Measurements from ENCODE around the gene OR1A2. TPM values are rescaled to one million over a fixed set of nuclear protein-coding genes. Genes with fewer than 3 reads are reported as not detected.

Gene OR1A2
- total and polyA plus RNA-seq, 2 of the 8 experiments (the other 6 are each of a cell fraction or from before 2014, with no cell fraction given), result not detected

- Histone ChIP-seq H3K4ac (replicated peaks; ENCODE audit: insufficient read length, low read depth, low read length) (no peak overlapping the region), H4K8ac (ENCODE audit: extremely low read depth, insufficient read depth, low read length) (no peak overlapping the region), H4K20me1 (replicated peaks in 1 of 2; ENCODE audit: control insufficient read depth in 1 of 2, insufficient read depth in 2 of 2, low read length in 2 of 2) (no peaks in the 10 kb centered on the region), H3K23me2 (ENCODE audit: low read depth, low read length) (no peaks in the 10 kb centered on the region), H3K79me2 (ENCODE audit: control insufficient read depth in 1 of 2, insufficient read depth in 2 of 2, low read length in 2 of 2) (no peaks in the 10 kb centered on the region), H2BK20ac (ENCODE audit: low read length) (no peak overlapping the region), H3K4me3 (ENCODE audit: extremely low read depth in 1 of 4, insufficient read depth in 2 of 4, low read depth in 3 of 4, low read length in 4 of 4) (no peak overlapping the region), H2AK5ac (ENCODE audit: low read depth, low read length) (no peak overlapping the region), H3K36me3 (ENCODE audit: control insufficient read depth in 2 of 4, insufficient read depth in 4 of 4, low read length in 3 of 4) (no peaks in the 10 kb centered on the region), H3K27ac (ENCODE audit: low read depth, low read length) (no peak overlapping the region), H3K14ac (ENCODE audit: insufficient read length) (no peak overlapping the region), H3K9ac (replicated peaks in 1 of 4; ENCODE audit: extremely low read depth in 1 of 4, low read depth in 3 of 4, low read length in 3 of 4) (no peak overlapping the region), H3K9me3 (ENCODE audit: insufficient read depth in 2 of 2, low read depth in 1 of 2, low read length in 1 of 2) (peaks cover 22 to 29% of the 10 kb centered on the region in 2 experiments), H3K79me1 (ENCODE audit: low read depth, low read length) (no peaks in the 10 kb centered on the region), H2AFZ (ENCODE audit: low read length) (no peak overlapping the region), H2BK15ac (ENCODE audit: low read length) (no peak overlapping the region), H2BK5ac (ENCODE audit: low read depth, low read length) (no peak overlapping the region), H4K5ac (ENCODE audit: insufficient read length, low read depth, low read length) (no peak overlapping the region), H2BK120ac (replicated peaks; ENCODE audit: low read depth, low read length) (no peak overlapping the region), H2BK12ac (ENCODE audit: low read depth, low read length) (no peak overlapping the region), H3K27me3 (replicated peaks in 1 of 4; ENCODE audit: control insufficient read depth in 3 of 4, extremely low read depth in 1 of 4, insufficient read depth in 3 of 4, low read length in 3 of 4) (no peaks in the 10 kb centered on the region), H3K56ac (replicated peaks; ENCODE audit: insufficient read length, low read depth, low read length) (no peak overlapping the region), H3K23ac (ENCODE audit: insufficient read length) (no peak overlapping the region), H3K4me2 (ENCODE audit: insufficient read depth in 1 of 2, low read depth in 2 of 2, low read length in 2 of 2) (no peak overlapping the region), H3K4me1 (replicated peaks in 1 of 4; ENCODE audit: control insufficient read depth in 3 of 4, insufficient read depth in 4 of 4, low read length in 3 of 4) (no peaks in the 10 kb centered on the region), H4K91ac (replicated peaks; ENCODE audit: insufficient read length, low read length) (no peak overlapping the region), H3K18ac (ENCODE audit: extremely low read depth, low read length) (no peak overlapping the region)
- 87% methylated on average over 5 of the region's 5 CpGs; no CpG with 5 or more reads in 1 of the 2 experiments for WGBS, 2 experiments (ENCODE audit: extremely low coverage in 1 of 2, insufficient coverage in 1 of 2, insufficient read length in 1 of 2, insufficient replicate concordance in 2 of 2, low coverage in 1 of 2, low lambda C conversion rate in 2 of 2, missing lambda C conversion rate in 1 of 2)
- DNase-seq (ENCODE audit: low read depth in 1 of 2, low spot score in 2 of 2) (no peak), FAIRE-seq (no peak)
- ChIA-PET CTCF (ENCODE audit: partially characterized antibody) (no interaction called here), POLR2A (ENCODE audit: partially characterized antibody) (no interaction called here)
- TF ChIP-seq NANOG (IDR thresholded peaks at IDR 0.05; ENCODE audit: insufficient read depth, low read depth, low read length, poor library complexity, severe bottlenecking), result no peak
- TF ChIP-seq BACH1 (IDR thresholded peaks at IDR 0.05; ENCODE audit: low read length), result no peak
- no peak for TF ChIP-seq CTCF (IDR thresholded peaks at IDR 0.05; ENCODE audit: control extremely low read depth in 1 of 3, insufficient read depth in 1 of 3, low read depth in 1 of 3, low read length in 3 of 3)
- TF ChIP-seq CHD2 (IDR thresholded peaks at IDR 0.05; ENCODE audit: low read length), result no peak
These were observed 29.7 kb upstream of the OR1A2 start for GRCh38 chr17:3167574-3167973.

Measured in H1 (cell line).